HepG2 (cell line): Measurements from ENCODE around the gene NDUFS4. TPM values are rescaled to one million over a fixed set of nuclear protein-coding genes. Genes with fewer than 3 reads are reported as not detected.

ENCODE experiments used
- ATAC-seq: fragments of 200-7000 bp; cut with Tn5 transposase; 3 replicates; pipeline ENCODE4 v1.9.1; 2020; ENCODE audit warnings: mild to moderate bottlenecking, moderate library complexity
- BruUV-seq: library from RNA; stranded (reverse); fragments of 400-500 nt; replicated peaks from 2 replicates; lab custom pipeline; 2021; lab: Mats Ljungman, UMichigan
- CTCF ChIA-PET: fragments of 300-600 bp; formaldehyde crosslinking; extraction: SDS; loops from one replicate; lab custom pipeline; 2021; ENCODE audit warnings: low total read pairs, inconsistent platforms, low intra/inter-chr PET ratio; lab: Yijun Ruan, JAX
- POLR2A ChIA-PET: fragments of 350-600 bp; sonication (Branson Sonifier 250); formaldehyde crosslinking; loops from one replicate; lab custom pipeline; 2020; ENCODE audit warnings: antibody characterized with exemption, inconsistent platforms; lab: Yijun Ruan, JAX
- DNase-seq: peaks from one replicate; pipeline ENCODE4 v3.0.0-alpha.2; 2015; ENCODE audit warnings: low spot score
- FAIRE-seq: peaks from 3 replicates; lab custom pipeline; 2011; peaks lifted over from hg19 to GRCh38; lab: Jason Lieb, UNC
- H2AFZ ChIP-seq: one replicate; pipeline ENCODE4 v1.6.1; 2011; ENCODE audit warnings: low read length, inconsistent platforms
- H3K27ac ChIP-seq: fragments of 300-600 bp; 3 replicates; pipeline ENCODE4 v1.8.0; 2011; ENCODE audit warnings: mixed run types, mild to moderate bottlenecking, mixed read lengths, low read length, inconsistent platforms; ENCODE audit not compliant: insufficient read depth; ENCODE audit errors: extremely low read length
- H3K27me3 ChIP-seq, 2 experiments: fragments of 200-600 bp in 1 of 2; 2 replicates in 1 of 2; 3 replicates in 1 of 2; pipeline versions ENCODE4 v1.6.0 to v1.8.0; 2011; ENCODE audit warnings: low read length in 2 of 2, mild to moderate bottlenecking in 2 of 2, moderate library complexity in 2 of 2, inconsistent platforms in 1 of 2; ENCODE audit not compliant: insufficient read depth in 2 of 2, control insufficient read depth in 1 of 2
- H3K36me3 ChIP-seq, 2 experiments: fragments of 200-600 bp in 1 of 2; replicated peaks in 1 of 2; 2 replicates in 1 of 2; 3 replicates in 1 of 2; pipeline versions ENCODE4 v1.5.1 to v1.8.0; 2011; ENCODE audit warnings: low read length in 2 of 2, inconsistent platforms in 1 of 2; ENCODE audit not compliant: insufficient read depth in 2 of 2, control insufficient read depth in 1 of 2
- H3K4me1 ChIP-seq: 2 replicates; pipeline ENCODE4 v1.5.1; 2012; ENCODE audit warnings: low read length, inconsistent platforms; ENCODE audit not compliant: insufficient read depth
- H3K4me2 ChIP-seq: 2 replicates; pipeline ENCODE4 v1.6.0; 2011; ENCODE audit warnings: low read depth, low read length, inconsistent platforms
- H3K4me3 ChIP-seq, 3 experiments: fragments of 200-600 bp in 1 of 3; sonication (generic), shearing (Covaris generic) in 1 of 3; replicated peaks in 1 of 3; 2 replicates each; pipeline ENCODE4 v1.5.1; 2011 to 2016; ENCODE audit warnings: low read length in 3 of 3, inconsistent platforms in 2 of 3, low read depth in 2 of 3, mild to moderate bottlenecking in 2 of 3, control low read depth in 1 of 3, mixed read lengths in 1 of 3; ENCODE audit not compliant: insufficient read depth in 1 of 3
- H3K79me2 ChIP-seq: one replicate; pipeline ENCODE4 v1.6.1; 2011; ENCODE audit warnings: low read length, inconsistent platforms; ENCODE audit not compliant: insufficient read depth
- H3K9ac ChIP-seq: 2 replicates; pipeline ENCODE4 v1.6.0; 2011; ENCODE audit warnings: mild to moderate bottlenecking, low read depth, low read length, inconsistent platforms; ENCODE audit not compliant: insufficient read depth
- H3K9me3 ChIP-seq: 2 replicates; pipeline ENCODE4 v1.5.1; 2012; ENCODE audit warnings: mild to moderate bottlenecking, low read length
- H4K20me1 ChIP-seq: 2 replicates; pipeline ENCODE4 v1.6.0; 2011; ENCODE audit warnings: inconsistent platforms, mild to moderate bottlenecking, low read length, moderate library complexity; ENCODE audit not compliant: insufficient read depth
- ARNT ChIP-seq: fragments of 450-650 bp; IDR thresholded peaks from 2 replicates; pipeline ENCODE4 v1.6.1; 2017
- CC2D1A ChIP-seq: sonication (generic); formaldehyde crosslinking; IDR thresholded peaks from 2 replicates; pipeline ENCODE4 v1.8.1; 2023; ENCODE audit warnings: mild to moderate bottlenecking, missing genetic modification reagents
- DBP ChIP-seq: sonication (generic); formaldehyde crosslinking; IDR thresholded peaks from 2 replicates; pipeline ENCODE4 v1.4.0; 2020; ENCODE audit warnings: missing genetic modification reagents; ENCODE audit errors: not compliant biosample characterization
- EHMT2 ChIP-seq: fragments of 200-600 bp; sonication (generic); IDR thresholded peaks from 2 replicates; pipeline ENCODE4 v1.7.0; 2017; ENCODE audit warnings: antibody characterized with exemption, low read depth, low read length, borderline replicate concordance
- HMG20A ChIP-seq: IDR thresholded peaks from 2 replicates; pipeline ENCODE4 v1.6.1; 2016; ENCODE audit warnings: borderline replicate concordance
- MBNL3 ChIP-seq: fragments of 250-450 bp; sonication (Bioruptor Pico); conservative IDR thresholded peaks from 2 replicates; pipeline ENCODE4 v1.8.0; 2022; ENCODE audit warnings: mild to moderate bottlenecking, inconsistent platforms
- NFIC ChIP-seq: IDR thresholded peaks from 2 replicates; pipeline ENCODE4 v1.6.1; 2012; ENCODE audit warnings: mild to moderate bottlenecking, low read length, inconsistent platforms
- NFKBIZ ChIP-seq: IDR thresholded peaks from 2 replicates; pipeline ENCODE4 v1.6.1; 2018; ENCODE audit warnings: missing genetic modification reagents, missing compliant biosample characterization
- ZKSCAN1 ChIP-seq: fragments of 150-350 bp; IDR thresholded peaks from 2 replicates; pipeline ENCODE4 v1.6.1; 2014; ENCODE audit warnings: low read length
- ZSCAN12 ChIP-seq: sonication (generic); formaldehyde crosslinking; IDR thresholded peaks from 2 replicates; pipeline ENCODE4 v1.9.0; 2021; ENCODE audit warnings: mild to moderate bottlenecking, missing genetic modification reagents
- WGBS: methylation state at CpG from one replicate; pipeline ENCODE4 v1.1.6; 2017; ENCODE audit warnings: low lambda C conversion rate; 5-methylcytosine and 5-hydroxymethylcytosine counted together
- in situ Hi-C: cut with HindIII; loops from 2 replicates; pipeline ENCODE4 v1.10.0; 2017; ENCODE audit warnings: low pct_unique_long_range_greater_than_20kb; ENCODE audit not compliant: extremely low pct_ligation_motif_present
- intact Hi-C: fragments of 100-400 bp; cut with micrococcal nuclease; formaldehyde crosslinking; loops from one replicate; pipeline ENCODE4 v1.10.0; 2022; ENCODE audit not compliant: unreplicated experiment
- polyA plus RNA-seq, 8 experiments: library from polyadenylated mRNA; depleted of rRNA in 3 of 8; stranded (reverse) in 7 of 8; unstranded in 1 of 8; fragments of >200 nt; fragmentation: Illumina TruSeq in 4 of 8; extraction: Trizol in 4 of 8; gene quantifications; 2 replicates each; pipeline versions ENCODE4 v1.2.1 to v1.2.3, GENCODE V29; 2011 to 2016; ENCODE audit warnings: low read depth in 4 of 8, missing spikeins in 1 of 8, mixed read lengths in 1 of 8; ENCODE audit not compliant: insufficient read depth in 1 of 8
- total RNA-seq, 5 experiments: library from RNA; depleted of rRNA; stranded (reverse); fragments of >200 nt; fragmentation: Illumina TruSeq; extraction: Trizol; gene quantifications; 2 replicates each; pipeline ENCODE4 v1.2.3, GENCODE V29; 2016; ENCODE audit warnings: low read depth in 1 of 5
- TF ChIP-seq, protein P1 (sequence below): sonication (generic); formaldehyde crosslinking; IDR thresholded peaks from 2 replicates; pipeline ENCODE4 v1.4.0; 2020; ENCODE audit warnings: missing genetic modification reagents, mild to moderate bottlenecking, borderline replicate concordance
- TF ChIP-seq, protein P2 (sequence below): sonication (generic); IDR thresholded peaks from 2 replicates; pipeline ENCODE4 v1.6.1; 2016; ENCODE audit warnings: low read depth, borderline replicate concordance
- TF ChIP-seq, protein P3 (sequence below): IDR thresholded peaks from 2 replicates; pipeline ENCODE4 v1.6.1; 2016; ENCODE audit warnings: mild to moderate bottlenecking
- TF ChIP-seq, protein P4 (sequence below): sonication (generic); formaldehyde crosslinking; conservative IDR thresholded peaks from 2 replicates; pipeline ENCODE4 v1.4.0; 2020; ENCODE audit warnings: missing genetic modification reagents

Gene NDUFS4
- total and polyA plus RNA-seq, 2 of the 13 experiments (the other 11 are each of a cell fraction or from before 2014, with no cell fraction given): 121 to 126 TPM

- TF ChIP-seq, protein P1, sequence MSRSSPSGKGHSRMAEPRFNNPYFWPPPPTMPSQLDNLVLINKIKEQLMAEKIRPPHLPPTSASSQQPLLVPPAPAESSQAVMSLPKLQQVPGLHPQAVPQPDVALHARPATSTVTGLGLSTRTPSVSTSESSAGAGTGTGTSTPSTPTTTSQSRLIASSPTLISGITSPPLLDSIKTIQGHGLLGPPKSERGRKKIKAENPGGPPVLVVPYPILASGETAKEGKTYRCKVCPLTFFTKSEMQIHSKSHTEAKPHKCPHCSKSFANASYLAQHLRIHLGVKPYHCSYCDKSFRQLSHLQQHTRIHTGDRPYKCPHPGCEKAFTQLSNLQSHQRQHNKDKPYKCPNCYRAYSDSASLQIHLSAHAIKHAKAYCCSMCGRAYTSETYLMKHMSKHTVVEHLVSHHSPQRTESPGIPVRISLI: no peak
- no peak for TF ChIP-seq HMG20A (CRISPR knock-in tag)
- no peak for TF ChIP-seq ARNT
- no peak for TF ChIP-seq DBP (CRISPR knock-in tag)
- TF ChIP-seq, protein P2, sequence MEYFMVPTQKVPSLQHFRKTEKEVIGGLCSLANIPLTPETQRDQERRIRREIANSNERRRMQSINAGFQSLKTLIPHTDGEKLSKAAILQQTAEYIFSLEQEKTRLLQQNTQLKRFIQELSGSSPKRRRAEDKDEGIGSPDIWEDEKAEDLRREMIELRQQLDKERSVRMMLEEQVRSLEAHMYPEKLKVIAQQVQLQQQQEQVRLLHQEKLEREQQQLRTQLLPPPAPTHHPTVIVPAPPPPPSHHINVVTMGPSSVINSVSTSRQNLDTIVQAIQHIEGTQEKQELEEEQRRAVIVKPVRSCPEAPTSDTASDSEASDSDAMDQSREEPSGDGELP: no peak
- no peak for TF ChIP-seq ZKSCAN1
- no peak for TF ChIP-seq EHMT2
Measured at GRCh38 chr5:53674121-53674520, 113.7 kb downstream of the NDUFS4 start (continued).

- FAIRE-seq: no peak
- H3K9ac ChIP-seq: no peak overlapping the region
- POLR2A ChIA-PET: no interaction called here
- no peak for ATAC-seq
- no peaks in the 10 kb centered on the region for H3K9me3 ChIP-seq
- H3K4me1 ChIP-seq: no peaks in the 10 kb centered on the region
- no peak overlapping the region for H3K4me3 ChIP-seq
- no TSS peak for BruUV-seq
- no peak overlapping the region for H2AFZ ChIP-seq
- H3K79me2 ChIP-seq: no peaks in the 10 kb centered on the region
- in situ Hi-C loops (no loop called here), intact Hi-C loops (no loop called here)
- H4K20me1 ChIP-seq: no peaks in the 10 kb centered on the region
- CTCF ChIA-PET: no interaction called here
- DNase-seq: no peak
- no peak overlapping the region for H3K27ac ChIP-seq
- no peak for TF ChIP-seq NFIC
- TF ChIP-seq, protein P3, sequence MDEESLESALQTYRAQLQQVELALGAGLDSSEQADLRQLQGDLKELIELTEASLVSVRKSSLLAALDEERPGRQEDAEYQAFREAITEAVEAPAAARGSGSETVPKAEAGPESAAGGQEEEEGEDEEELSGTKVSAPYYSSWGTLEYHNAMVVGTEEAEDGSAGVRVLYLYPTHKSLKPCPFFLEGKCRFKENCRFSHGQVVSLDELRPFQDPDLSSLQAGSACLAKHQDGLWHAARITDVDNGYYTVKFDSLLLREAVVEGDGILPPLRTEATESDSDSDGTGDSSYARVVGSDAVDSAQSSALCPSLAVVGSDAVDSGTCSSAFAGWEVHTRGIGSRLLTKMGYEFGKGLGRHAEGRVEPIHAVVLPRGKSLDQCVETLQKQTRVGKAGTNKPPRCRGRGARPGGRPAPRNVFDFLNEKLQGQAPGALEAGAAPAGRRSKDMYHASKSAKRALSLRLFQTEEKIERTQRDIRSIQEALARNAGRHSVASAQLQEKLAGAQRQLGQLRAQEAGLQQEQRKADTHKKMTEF: no peak
- TF ChIP-seq MBNL3 (CRISPR knock-in tag): no peak
- TF ChIP-seq NFKBIZ (CRISPR knock-in tag): no peak
- no peak for TF ChIP-seq CC2D1A (CRISPR knock-in tag)
- TF ChIP-seq, protein P4, sequence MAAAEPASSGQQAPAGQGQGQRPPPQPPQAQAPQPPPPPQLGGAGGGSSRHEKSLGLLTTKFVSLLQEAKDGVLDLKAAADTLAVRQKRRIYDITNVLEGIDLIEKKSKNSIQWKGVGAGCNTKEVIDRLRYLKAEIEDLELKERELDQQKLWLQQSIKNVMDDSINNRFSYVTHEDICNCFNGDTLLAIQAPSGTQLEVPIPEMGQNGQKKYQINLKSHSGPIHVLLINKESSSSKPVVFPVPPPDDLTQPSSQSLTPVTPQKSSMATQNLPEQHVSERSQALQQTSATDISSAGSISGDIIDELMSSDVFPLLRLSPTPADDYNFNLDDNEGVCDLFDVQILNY: no peak
- no peak for TF ChIP-seq ZSCAN12
- no peaks in the 10 kb centered on the region for H3K27me3 ChIP-seq
- 97% methylated on average over 3 of the region's 3 CpGs for WGBS
- H3K4me2 ChIP-seq: no peak overlapping the region
- no peaks in the 10 kb centered on the region for H3K36me3 ChIP-seq
Measured at GRCh38 chr5:53677632-53678031, 117.2 kb downstream of the NDUFS4 start.
